COLO829 (cell line): Measurements from ENCODE around the gene TIMM8A.
"Not testable (repeated sequence)": the region's sequence is repeated elsewhere in the genome, so short reads cannot be mapped to it uniquely, and the experiment has no call there.

Experiments
- DNase-seq: peaks from one replicate; pipeline ENCODE4 v3.0.0; 2012; ENCODE audit warnings: low spot score

Gene TIMM8A

GRCh38 chrX:101359966-101360365 lies 11.4 kb upstream of the TIMM8A start:
- DNase-seq, result peak; percentile 6

- DNase-seq, result no peak
These were observed 8.7 kb upstream of the TIMM8A start for GRCh38 chrX:101357166-101357795.

GRCh38 chrX:101349193-101349562 lies 636 bp upstream of the TIMM8A start:
- DNase-seq, result no peak

- peak; percentile 17 for DNase-seq
These were observed 587 bp downstream of the TIMM8A start for GRCh38 chrX:101347859-101348451.

GRCh38 chrX:101337776-101338271 lies 10.7 kb downstream of the TIMM8A start:
- DNase-seq, result no peak

GRCh38 chrX:101334310-101334709 lies 14.2 kb downstream of the TIMM8A start:
- DNase-seq, result not testable (repeated sequence)

GRCh38 chrX:101326600-101326999 lies 21.9 kb downstream of the TIMM8A start:
- DNase-seq, result not testable (repeated sequence)

GRCh38 chrX:101303790-101304189 lies 44.8 kb downstream of the TIMM8A start:
- DNase-seq, result no peak
